HG02885 (cell line): ENCODE data around the gene MAPKAP1.

ENCODE experiments used
- ATAC-seq: cut with Tn5 transposase; IDR thresholded peaks from one replicate; pipeline ENCODE4 v1.9.1; 2021; ENCODE audit warnings: mild to moderate bottlenecking; ENCODE audit not compliant: unreplicated experiment, poor library complexity

MAPKAP1 gene

DNA sequence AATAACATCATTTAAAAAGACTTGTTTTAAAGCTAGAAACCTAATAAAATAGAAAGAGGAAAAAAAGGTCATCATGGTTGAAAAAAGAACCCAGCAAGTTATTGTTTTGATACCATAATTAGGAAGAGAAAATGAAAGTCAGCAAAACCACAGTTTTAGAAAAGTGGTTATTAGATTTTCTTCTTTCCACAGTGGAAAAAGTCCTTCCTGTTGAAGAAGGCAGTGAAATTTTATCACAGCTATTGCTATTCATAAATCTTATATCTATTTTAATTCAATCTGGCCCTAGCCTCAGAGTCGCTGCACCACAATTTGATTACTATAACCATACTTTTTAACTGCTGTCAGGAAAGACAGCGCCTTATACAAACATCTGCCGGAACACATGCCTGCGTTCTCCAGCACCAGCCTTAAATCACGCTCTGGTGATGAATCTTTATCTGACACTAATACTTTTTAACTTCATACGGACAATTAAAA is 60.3 kb downstream of the MAPKAP1 start:
- no peak for ATAC-seq

DNA sequence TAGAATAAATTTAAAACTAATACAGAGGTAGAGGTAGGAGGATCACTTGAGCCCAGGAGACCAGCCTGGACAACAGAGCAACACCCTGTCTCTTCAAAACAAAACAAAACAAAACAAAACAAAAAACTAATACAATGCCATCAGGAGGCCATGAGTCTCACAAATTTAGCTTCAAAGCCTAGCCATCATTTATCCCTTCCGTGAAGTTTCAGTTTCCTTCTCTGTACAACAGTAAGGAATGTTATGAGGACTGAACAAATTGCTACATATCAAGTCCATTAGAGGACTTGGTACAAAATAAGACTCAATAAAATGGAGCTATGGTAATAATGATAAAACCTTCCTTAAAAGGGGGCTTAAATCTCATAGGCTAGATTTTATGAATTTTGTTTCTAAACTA is 60.8 kb downstream of the MAPKAP1 start:
- ATAC-seq = no peak

DNA sequence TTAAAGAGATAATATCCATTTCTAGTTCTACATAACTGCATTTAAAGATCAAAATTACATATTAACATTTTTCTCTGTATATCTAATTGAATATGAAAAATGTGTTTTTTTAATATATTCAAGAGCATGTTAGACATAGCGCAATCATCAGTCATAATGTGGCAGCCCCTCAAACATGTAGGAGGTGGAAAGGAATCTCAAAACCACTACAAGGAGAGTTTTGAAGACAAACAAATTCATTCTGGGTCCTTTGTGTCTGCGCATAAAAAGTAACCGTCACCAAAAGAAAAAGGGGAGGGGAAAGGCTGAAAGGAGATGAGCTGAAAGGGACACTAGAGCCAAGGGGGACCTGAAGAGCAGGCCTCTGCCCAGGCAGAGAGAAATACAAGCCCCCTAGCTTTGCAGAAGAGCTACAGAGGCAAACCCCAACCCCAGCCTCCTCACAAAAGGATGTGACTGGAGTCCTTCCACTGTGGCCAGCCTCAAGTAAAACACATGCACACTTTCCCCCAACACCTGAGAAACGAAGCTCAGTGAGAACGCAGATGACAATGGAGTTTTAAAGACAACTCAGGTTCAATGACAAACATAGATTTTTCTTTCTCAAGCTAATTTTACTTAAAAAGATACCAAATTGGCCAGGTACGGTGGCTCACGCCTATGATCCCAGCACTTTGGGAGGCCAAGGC is 62.0 kb downstream of the MAPKAP1 start:
- no peak for ATAC-seq

DNA sequence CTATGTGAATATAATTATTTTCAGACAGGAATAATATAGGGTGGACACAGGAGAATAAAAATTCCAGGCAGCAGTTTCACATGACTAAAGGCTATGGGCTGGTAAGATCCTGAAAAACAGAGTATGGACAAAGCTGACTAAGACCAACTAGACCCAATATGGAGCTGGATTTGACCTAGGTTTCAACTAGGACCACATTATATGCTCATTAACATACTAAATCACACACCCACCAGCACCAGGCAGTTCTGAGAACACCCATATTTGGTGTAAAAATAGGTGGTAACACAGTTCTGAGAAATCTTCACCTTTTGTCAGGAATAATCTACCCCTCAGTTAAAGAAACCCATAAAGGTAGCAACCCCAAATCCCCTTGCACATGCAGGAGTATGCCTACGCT is 64.7 kb downstream of the MAPKAP1 start:
- ATAC-seq = no peak

- ATAC-seq = no peak
These were observed 68.0 kb downstream of the MAPKAP1 start for GRCh38 chr9:125639057-125639456.

DNA sequence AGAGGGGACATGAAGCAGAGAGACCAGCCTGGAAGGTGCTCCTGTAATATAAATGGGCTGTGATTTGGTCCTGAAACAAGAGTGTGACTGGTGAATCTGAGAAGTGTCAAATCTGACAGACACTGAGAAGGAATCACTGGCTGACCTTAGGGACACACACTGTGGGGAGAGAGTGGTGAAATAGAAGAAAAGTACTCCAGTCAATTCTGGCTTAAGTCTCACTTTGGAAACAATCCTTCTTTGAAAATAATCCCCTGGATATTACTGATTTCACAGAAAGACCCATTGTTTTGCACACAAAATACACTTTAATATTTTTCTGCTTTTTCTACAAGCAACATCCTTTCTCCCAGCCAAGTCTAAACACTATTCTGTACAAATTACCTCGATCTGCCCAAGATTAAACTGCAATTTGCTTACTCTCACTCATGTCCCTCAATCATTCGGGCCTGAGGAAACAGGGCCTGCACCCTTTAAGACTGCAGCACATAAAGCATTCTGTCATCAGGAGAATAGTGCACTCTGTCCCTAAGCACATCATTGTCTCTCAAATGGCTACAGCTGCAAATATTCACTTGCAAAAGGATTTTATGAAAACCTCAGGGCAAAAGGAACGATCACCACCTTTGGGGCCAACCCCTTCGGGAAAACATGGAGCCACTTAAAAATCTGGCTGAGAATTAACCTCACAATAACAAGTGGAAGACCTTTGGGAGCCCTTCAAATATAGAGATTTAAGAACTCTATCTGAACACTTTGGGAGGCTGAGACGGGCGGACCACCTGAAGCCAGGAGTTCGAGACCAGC is 68.6 kb downstream of the MAPKAP1 start:
- ATAC-seq = no peak

- ATAC-seq = no peak
These were observed 69.8 kb downstream of the MAPKAP1 start for GRCh38 chr9:125637241-125637640.

DNA sequence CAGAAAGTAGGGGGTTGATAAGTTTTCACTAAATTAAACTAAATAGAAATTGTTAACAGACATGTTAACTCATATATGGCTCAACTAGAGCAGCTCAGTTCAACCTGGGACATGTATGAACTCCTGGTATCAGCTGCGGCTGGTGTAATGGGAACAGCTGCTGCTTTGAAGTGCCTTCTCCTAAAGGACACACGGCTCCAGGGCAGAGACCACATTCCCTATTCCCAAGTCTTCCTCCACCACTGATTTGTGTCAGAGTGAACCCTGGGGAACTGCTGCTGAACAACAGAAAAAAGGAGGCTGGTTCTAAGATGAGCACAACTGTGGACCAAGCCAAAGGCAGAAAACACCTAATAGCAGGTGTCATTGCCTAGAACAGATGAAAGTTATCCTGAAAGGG is 71.1 kb downstream of the MAPKAP1 start:
- no peak for ATAC-seq

- no peak for ATAC-seq
These were observed 72.8 kb downstream of the MAPKAP1 start for GRCh38 chr9:125634040-125634717.

DNA sequence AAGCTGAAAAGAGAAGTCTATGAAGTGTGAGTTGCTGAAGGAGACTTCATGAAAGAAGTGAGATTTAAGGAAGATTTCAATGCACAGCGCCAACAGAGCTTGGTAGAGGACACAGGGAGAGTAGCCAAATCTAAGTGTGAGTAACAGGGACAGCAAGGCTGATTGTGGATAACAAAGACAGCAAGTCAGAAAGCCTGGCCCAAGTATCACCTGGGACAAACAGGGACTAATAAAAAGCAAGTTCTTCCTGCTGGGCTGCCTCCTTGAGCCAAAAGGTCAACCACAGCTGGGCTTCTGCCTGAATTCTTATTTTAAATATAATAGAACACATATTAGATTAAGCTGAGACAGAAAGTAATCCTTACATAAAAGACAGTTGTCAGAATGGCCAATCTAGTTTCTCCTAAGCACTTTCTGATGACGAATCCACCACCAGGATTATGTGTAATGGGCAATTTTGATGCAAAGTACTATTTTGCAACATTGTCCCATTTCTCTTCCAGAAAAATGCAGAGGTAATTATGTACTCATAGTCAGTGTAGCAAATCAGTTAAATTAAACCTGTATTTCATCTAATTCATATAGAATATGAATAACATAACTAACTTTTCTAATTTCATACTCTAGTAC is 73.8 kb downstream of the MAPKAP1 start:
- ATAC-seq = no peak

- ATAC-seq = peak; percentile 60
These were observed 74.5 kb downstream of the MAPKAP1 start for GRCh38 chr9:125632321-125633115.

GRCh38 chr9:125631391-125632085 is 75.5 kb downstream of the MAPKAP1 start:
- no peak for ATAC-seq

GRCh38 chr9:125630436-125630835 is 76.6 kb downstream of the MAPKAP1 start:
- ATAC-seq = no peak

GRCh38 chr9:125629446-125629845 is 77.6 kb downstream of the MAPKAP1 start:
- ATAC-seq = no peak

- no peak for ATAC-seq
These were observed 80.8 kb downstream of the MAPKAP1 start for GRCh38 chr9:125626187-125626586.

DNA sequence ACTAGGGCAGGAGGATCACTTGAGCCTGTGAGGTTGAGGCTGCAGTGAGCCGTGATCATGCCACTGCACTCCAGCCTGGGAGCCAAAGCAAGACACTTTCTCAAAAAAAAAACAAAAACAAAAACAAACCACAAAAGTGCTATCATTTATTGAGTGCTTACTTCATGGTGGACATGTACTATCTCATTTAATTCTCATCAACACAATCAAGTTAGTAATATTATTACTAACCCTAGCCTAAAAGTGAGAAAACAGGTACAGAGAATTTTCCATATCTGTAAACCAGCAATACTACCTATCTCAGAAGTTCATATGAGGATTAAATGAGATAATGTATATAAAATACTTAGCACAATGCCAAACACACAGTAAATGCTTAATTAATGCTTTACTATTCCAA is 85.8 kb downstream of the MAPKAP1 start:
- ATAC-seq = no peak

GRCh38 chr9:125620216-125620615 is 86.8 kb downstream of the MAPKAP1 start:
- no peak for ATAC-seq

GRCh38 chr9:125617087-125617486 is 89.9 kb downstream of the MAPKAP1 start:
- no peak for ATAC-seq

DNA sequence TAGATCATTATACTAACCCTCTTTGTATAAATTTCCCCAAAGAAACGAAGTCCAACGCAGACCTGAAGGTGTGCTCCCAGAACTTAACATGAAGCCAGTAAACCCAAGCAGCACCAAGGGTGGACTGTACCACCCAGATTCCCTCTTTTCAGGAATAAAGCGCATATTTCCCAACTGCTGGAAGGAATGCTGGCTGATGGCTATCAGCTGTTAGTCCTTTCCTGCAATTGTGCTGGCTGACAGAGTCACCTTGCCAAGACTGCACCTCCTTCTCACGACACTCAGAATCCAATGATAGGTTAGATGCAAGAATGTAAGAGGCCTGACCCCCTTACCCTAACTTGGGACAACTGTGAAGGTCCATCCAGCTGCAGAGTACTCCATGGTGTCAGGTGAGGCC is 93.9 kb downstream of the MAPKAP1 start:
- ATAC-seq = no peak
